Measurements from ENCODE around the gene FSD1L. TPM values are rescaled to one million over a fixed set of nuclear protein-coding genes. Genes with fewer than 3 reads are reported as not detected.
A peak's percentile ranks its signal among the peaks of the same experiment; 100 is the strongest.

The FSD1L gene
- total and polyA plus RNA-seq, 2 of the 13 experiments (the other 11 are each of a cell fraction or from before 2014, with no cell fraction given): 4.1 to 5.1 TPM

- TF ChIP-seq TFE3 (CRISPR knock-in tag; IDR thresholded peaks at IDR 0.05) (no peak; the same call in 1 of the 2 replicates), FOXK1 (CRISPR knock-in tag; IDR thresholded peaks at IDR 0.05; ENCODE audit: borderline replicate concordance, low read depth) (peak; percentile 66; the same call in 1 of the 2 replicates), MEIS2 (CRISPR knock-in tag; IDR thresholded peaks at IDR 0.05) (peak; percentile 43; the same call in 1 of the 2 replicates), PATZ1 (CRISPR knock-in tag; IDR thresholded peaks at IDR 0.05) (peak; percentile 96), ZMYM4 (CRISPR knock-in tag; IDR thresholded peaks at IDR 0.05) (peak; percentile 93), ZNF34 (CRISPR knock-in tag; IDR thresholded peaks at IDR 0.05; ENCODE audit: borderline replicate concordance) (no peak), GMEB1 (CRISPR knock-in tag; IDR thresholded peaks at IDR 0.05; ENCODE audit: borderline replicate concordance) (no peak; the same call in 1 of the 2 replicates), ZNF17 (CRISPR knock-in tag; IDR thresholded peaks at IDR 0.05) (no peak), HINFP (CRISPR knock-in tag; IDR thresholded peaks at IDR 0.05; ENCODE audit: low read depth) (no peak), ZNF253 (CRISPR knock-in tag; IDR thresholded peaks at IDR 0.05; ENCODE audit: borderline replicate concordance) (no peak), ZNF121 (CRISPR knock-in tag; IDR thresholded peaks at IDR 0.05) (peak; percentile 93), HOXA5 (CRISPR knock-in tag; IDR thresholded peaks at IDR 0.05) (0 out of 2 replicates have a peak, but pooled peaks have one; percentile 22), ZNF570 (CRISPR knock-in tag; IDR thresholded peaks at IDR 0.05; ENCODE audit: borderline replicate concordance) (no peak), ZNF138 (CRISPR knock-in tag; IDR thresholded peaks at IDR 0.05; ENCODE audit: low read depth) (no peak), ZFP90 (CRISPR knock-in tag; IDR thresholded peaks at IDR 0.05; ENCODE audit: borderline replicate concordance) (no peak), ZC3H4 (CRISPR knock-in tag; IDR thresholded peaks at IDR 0.05; ENCODE audit: borderline replicate concordance) (no peak), ZNF546 (CRISPR knock-in tag; conservative IDR thresholded peaks at IDR 0.05) (0 out of 2 replicates have a peak, but pooled peaks have one; percentile 44), ZNF251 (CRISPR knock-in tag; IDR thresholded peaks at IDR 0.05) (no peak), ZNF367 (CRISPR knock-in tag; IDR thresholded peaks at IDR 0.05; ENCODE audit: borderline replicate concordance) (no peak), HNRNPL (IDR thresholded peaks at IDR 0.05; ENCODE audit: low read depth, low read length) (no peak), ZNF615 (CRISPR knock-in tag; IDR thresholded peaks at IDR 0.05; ENCODE audit: borderline replicate concordance) (no peak)
- TF ChIP-seq, protein P1, sequence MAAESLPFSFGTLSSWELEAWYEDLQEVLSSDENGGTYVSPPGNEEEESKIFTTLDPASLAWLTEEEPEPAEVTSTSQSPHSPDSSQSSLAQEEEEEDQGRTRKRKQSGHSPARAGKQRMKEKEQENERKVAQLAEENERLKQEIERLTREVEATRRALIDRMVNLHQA (CRISPR knock-in tag; IDR thresholded peaks at IDR 0.05): no peak
Observed at GRCh38 chr9:105418588-105419500, 29.0 kb upstream of the FSD1L start (continued).

Data from HepG2 (cell line).